ENCODE measurements around the gene SRRM4. TPM values are rescaled to one million over a fixed set of nuclear protein-coding genes. Genes with fewer than 3 reads are reported as not detected.

Gene SRRM4
- total RNA-seq, 1 experiment from 2014 or later, result 1.4 TPM

DNA sequence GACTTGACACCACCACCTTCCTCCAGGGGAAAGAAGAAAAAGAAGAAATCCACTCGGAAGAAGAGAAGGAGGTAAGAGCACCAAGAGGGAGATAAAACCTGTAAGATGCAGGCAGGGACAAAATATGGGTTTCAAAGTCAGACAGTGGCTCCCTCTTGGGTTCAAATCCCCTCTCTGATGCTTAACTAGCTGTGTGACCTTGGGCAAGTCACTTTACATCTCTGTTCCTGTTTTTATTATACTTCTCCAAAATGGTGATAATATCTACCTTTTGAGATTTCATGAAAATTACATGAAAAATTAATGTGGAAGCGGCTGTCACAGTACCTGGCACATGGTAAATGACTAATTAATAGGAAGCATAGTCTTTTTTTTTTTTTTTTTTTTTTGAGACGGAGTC, 133.0 kb downstream of the SRRM4 start:
- Histone ChIP-seq H2BK5ac (ENCODE audit: insufficient read length, low read length) (no peak overlapping the region), H2AK5ac (ENCODE audit: insufficient read length, low read length) (no peak overlapping the region), H3K23me2 (ENCODE audit: insufficient read length, low read depth, low read length, poor library complexity, severe bottlenecking) (no peaks in the 10 kb centered on the region), H4K91ac (ENCODE audit: insufficient read length, low read depth, low read length) (no peak overlapping the region), H3K9ac (ENCODE audit: extremely low read depth, insufficient read length, low read length) (no peak overlapping the region), H2BK120ac (ENCODE audit: low read depth, low read length, poor library complexity, severe bottlenecking) (no peak overlapping the region), H3T11ph (ENCODE audit: low read length) (no peak overlapping the region), H3K27ac (ENCODE audit: insufficient read length, low read depth, low read length) (no peak overlapping the region), H3K79me2 (ENCODE audit: insufficient read depth, low read length) (no peaks in the 10 kb centered on the region), H2AFZ (ENCODE audit: low read length) (no peak overlapping the region), H3K56ac (ENCODE audit: insufficient read length, low read depth, low read length) (no peak overlapping the region), H3K18ac (ENCODE audit: insufficient read length, low read depth, low read length) (no peak overlapping the region), H4K5ac (ENCODE audit: insufficient read length, low read depth, low read length) (no peak overlapping the region), H2BK12ac (ENCODE audit: insufficient read length, low read depth, low read length) (no peak overlapping the region), H3K27me3 (ENCODE audit: insufficient read depth, low read length) (no peaks in the 10 kb centered on the region), H2BK15ac (ENCODE audit: low read depth, low read length) (no peak overlapping the region), H4K8ac (replicated peaks; ENCODE audit: insufficient read length, low read depth, low read length) (no peak overlapping the region), H3K4me1 (ENCODE audit: insufficient read depth, low read length) (no peaks in the 10 kb centered on the region), H2BK20ac (ENCODE audit: low read depth, low read length, poor library complexity, severe bottlenecking) (no peak overlapping the region), H3K79me1 (ENCODE audit: insufficient read depth, low read depth, low read length, poor library complexity, severe bottlenecking) (no peaks in the 10 kb centered on the region), H3K14ac (ENCODE audit: insufficient read depth, low read length) (no peak overlapping the region), H3K4me2 (ENCODE audit: insufficient read depth, insufficient read length, low read length) (no peak overlapping the region), H3K23ac (ENCODE audit: insufficient read length, low read depth, low read length) (no peak overlapping the region), H4K20me1 (ENCODE audit: control insufficient read depth, insufficient read depth, insufficient read length) (no peaks in the 10 kb centered on the region), H3K9me3 (ENCODE audit: control insufficient read depth, low read depth, low read length) (no peaks in the 10 kb centered on the region), H3K4ac (ENCODE audit: low read depth, low read length) (no peak overlapping the region)
- TF ChIP-seq, protein P1, sequence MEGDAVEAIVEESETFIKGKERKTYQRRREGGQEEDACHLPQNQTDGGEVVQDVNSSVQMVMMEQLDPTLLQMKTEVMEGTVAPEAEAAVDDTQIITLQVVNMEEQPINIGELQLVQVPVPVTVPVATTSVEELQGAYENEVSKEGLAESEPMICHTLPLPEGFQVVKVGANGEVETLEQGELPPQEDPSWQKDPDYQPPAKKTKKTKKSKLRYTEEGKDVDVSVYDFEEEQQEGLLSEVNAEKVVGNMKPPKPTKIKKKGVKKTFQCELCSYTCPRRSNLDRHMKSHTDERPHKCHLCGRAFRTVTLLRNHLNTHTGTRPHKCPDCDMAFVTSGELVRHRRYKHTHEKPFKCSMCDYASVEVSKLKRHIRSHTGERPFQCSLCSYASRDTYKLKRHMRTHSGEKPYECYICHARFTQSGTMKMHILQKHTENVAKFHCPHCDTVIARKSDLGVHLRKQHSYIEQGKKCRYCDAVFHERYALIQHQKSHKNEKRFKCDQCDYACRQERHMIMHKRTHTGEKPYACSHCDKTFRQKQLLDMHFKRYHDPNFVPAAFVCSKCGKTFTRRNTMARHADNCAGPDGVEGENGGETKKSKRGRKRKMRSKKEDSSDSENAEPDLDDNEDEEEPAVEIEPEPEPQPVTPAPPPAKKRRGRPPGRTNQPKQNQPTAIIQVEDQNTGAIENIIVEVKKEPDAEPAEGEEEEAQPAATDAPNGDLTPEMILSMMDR (conservative IDR thresholded peaks at IDR 0.05), result no peak
- no CpG with 5 or more reads among the region's 3 CpGs for WGBS (ENCODE audit: extremely low coverage, insufficient read length, low lambda C conversion rate)
- Mint-ChIP-seq H3K4me3 (no peak overlapping the region), H3K27me3 (ENCODE audit: low read depth) (peaks cover 2% of the 10 kb centered on the region), H3K4me1 (peaks cover 9 to 10% of the 10 kb centered on the region in 2 experiments), H3K9me3 (peaks cover 19 to 25% of the 10 kb centered on the region in 2 experiments), H3K36me3 (ENCODE audit: insufficient read depth in 1 of 3, low read depth in 3 of 3) (peaks cover 9 to 22% (median 13%) of the 10 kb centered on the region in 3 experiments), H3K27ac (no peak overlapping the region)
- no peak for DNase-seq

All from H9 (cell line).